ENCODE measurements around the gene GNAQ.
A peak's percentile ranks its signal among the peaks of the same experiment; 100 is the strongest.

The GNAQ gene

GRCh38 chr9:78030296-78030552 is 1.4 kb downstream of the GNAQ start:
- ATAC-seq (ENCODE audit: insufficient read depth, low read depth), result no peak; the same call in 1 of the 3 replicates
- TF ChIP-seq CTCF (IDR thresholded peaks at IDR 0.05; ENCODE audit: borderline replicate concordance, extremely low read depth, low read length, poor library complexity, severe bottlenecking) (no peak), EZH2 (IDR thresholded peaks at IDR 0.05; ENCODE audit: borderline replicate concordance, low read depth, low read length, severe bottlenecking) (no peak)
- no peaks in the 10 kb centered on the region for H3K9me3 ChIP-seq (ENCODE audit: insufficient read depth, low read length, severe bottlenecking)
- H3K36me3 ChIP-seq (ENCODE audit: insufficient read depth, low read length), result peaks cover 5% of the 10 kb centered on the region; the same call in 1 of the 2 replicates
- H4K20me1 ChIP-seq (ENCODE audit: insufficient read depth, low read length), result peaks cover 37% of the 10 kb centered on the region; the same call in 1 of the 2 replicates
- H3K9ac ChIP-seq (ENCODE audit: low read depth, low read length), result peak overlapping the region; percentile 91
- peak overlapping the region; percentile 68 to 79 for H3K4me3 ChIP-seq (ENCODE audit: low read depth in 1 of 2, low read length in 2 of 2)
- peak overlapping the region; percentile 81 for H3K4me2 ChIP-seq (ENCODE audit: insufficient read depth, low read length)
- H2AFZ ChIP-seq (ENCODE audit: low read depth, low read length), result peak overlapping the region; percentile 33
- peak overlapping the region; percentile 81 for H3K27ac ChIP-seq (ENCODE audit: low read length)
- peaks cover 61% of the 10 kb centered on the region for H3K79me2 ChIP-seq (ENCODE audit: insufficient read depth, low read length)
- peaks cover 57% of the 10 kb centered on the region for H3K4me1 ChIP-seq (ENCODE audit: insufficient read depth, low read length)
- DNase-seq, result peak; percentile 32
- no peaks in the 10 kb centered on the region for H3K27me3 ChIP-seq (ENCODE audit: insufficient read depth, low read length, poor library complexity)

- H3K27me3 ChIP-seq (ENCODE audit: insufficient read depth, low read length, poor library complexity), result no peaks in the 10 kb centered on the region
- H3K4me1 ChIP-seq (ENCODE audit: insufficient read depth, low read length), result peaks cover 53% of the 10 kb centered on the region
- peak overlapping the region; percentile 68 to 79 for H3K4me3 ChIP-seq (ENCODE audit: low read depth in 1 of 2, low read length in 2 of 2)
- peaks cover 5% of the 10 kb centered on the region; the same call in 1 of the 2 replicates for H3K36me3 ChIP-seq (ENCODE audit: insufficient read depth, low read length)
- peak overlapping the region; percentile 81 for H3K27ac ChIP-seq (ENCODE audit: low read length)
- no peak for TF ChIP-seq EZH2 (IDR thresholded peaks at IDR 0.05; ENCODE audit: borderline replicate concordance, low read depth, low read length, severe bottlenecking)
- TF ChIP-seq CTCF (IDR thresholded peaks at IDR 0.05; ENCODE audit: borderline replicate concordance, extremely low read depth, low read length, poor library complexity, severe bottlenecking), result no peak
- ATAC-seq (ENCODE audit: insufficient read depth, low read depth), result peak; percentile 31; the same call in 2 of the 3 replicates
- peaks cover 39% of the 10 kb centered on the region; the same call in 1 of the 2 replicates for H4K20me1 ChIP-seq (ENCODE audit: insufficient read depth, low read length)
- H3K9ac ChIP-seq (ENCODE audit: low read depth, low read length), result peak overlapping the region; percentile 91
- H3K79me2 ChIP-seq (ENCODE audit: insufficient read depth, low read length), result peaks cover 66% of the 10 kb centered on the region
- H3K4me2 ChIP-seq (ENCODE audit: insufficient read depth, low read length), result peak overlapping the region; percentile 81
- H2AFZ ChIP-seq (ENCODE audit: low read depth, low read length), result peak overlapping the region; percentile 33; the same call in 1 of the 2 replicates
- no peaks in the 10 kb centered on the region for H3K9me3 ChIP-seq (ENCODE audit: insufficient read depth, low read length, severe bottlenecking)
- DNase-seq, result peak; percentile 41
Measured at GRCh38 chr9:78029551-78030295, 1.9 kb downstream of the GNAQ start.

GRCh38 chr9:78028926-78029325 is 2.7 kb downstream of the GNAQ start:
- Histone ChIP-seq H3K36me3 (ENCODE audit: insufficient read depth, low read length) (peaks cover 7% of the 10 kb centered on the region; the same call in 1 of the 2 replicates), H3K27me3 (ENCODE audit: insufficient read depth, low read length, poor library complexity) (no peaks in the 10 kb centered on the region), H3K79me2 (ENCODE audit: insufficient read depth, low read length) (peaks cover 74% of the 10 kb centered on the region), H3K4me2 (ENCODE audit: insufficient read depth, low read length) (peak overlapping the region; percentile 81), H3K4me3 (ENCODE audit: low read depth in 1 of 2, low read length in 2 of 2) (peak overlapping the region; percentile 68 to 79; a peak in 3 of 4 replicates), H3K27ac (ENCODE audit: low read length) (peak overlapping the region; percentile 81), H4K20me1 (ENCODE audit: insufficient read depth, low read length) (peaks cover 46% of the 10 kb centered on the region; the same call in 1 of the 2 replicates), H3K4me1 (ENCODE audit: insufficient read depth, low read length) (peaks cover 60% of the 10 kb centered on the region), H2AFZ (ENCODE audit: low read depth, low read length) (no peak overlapping the region), H3K9me3 (ENCODE audit: insufficient read depth, low read length, severe bottlenecking) (no peaks in the 10 kb centered on the region), H3K9ac (ENCODE audit: low read depth, low read length) (peak overlapping the region; percentile 91)
- no peak for DNase-seq
- ATAC-seq (ENCODE audit: insufficient read depth, low read depth), result no peak
- no peak for TF ChIP-seq EZH2 (IDR thresholded peaks at IDR 0.05; ENCODE audit: borderline replicate concordance, low read depth, low read length, severe bottlenecking)
- TF ChIP-seq CTCF (IDR thresholded peaks at IDR 0.05; ENCODE audit: borderline replicate concordance, extremely low read depth, low read length, poor library complexity, severe bottlenecking), result no peak

Measured in DND-41 (cell line).